ENCODE results near the gene HSPB7.
"Not testable (repeated sequence)": the region's sequence is repeated elsewhere in the genome, so short reads cannot be mapped to it uniquely, and the experiment has no call there.

The HSPB7 gene

GRCh38 chr1:16005597-16005996 lies 12.2 kb downstream of the HSPB7 start:
- no peak for DNase-seq

- not testable (repeated sequence) for DNase-seq
Observed at GRCh38 chr1:16001274-16001673, 16.6 kb downstream of the HSPB7 start.

GRCh38 chr1:15998929-15999328 lies 18.9 kb downstream of the HSPB7 start:
- DNase-seq, result no peak

- DNase-seq, result no peak
Observed at GRCh38 chr1:15997637-15998280, 20.1 kb downstream of the HSPB7 start.

- no peak for DNase-seq
Observed at GRCh38 chr1:15997076-15997585, 20.7 kb downstream of the HSPB7 start.

- DNase-seq, result peak; percentile 29 to 45
Observed at GRCh38 chr1:15994590-15995351, 23.1 kb downstream of the HSPB7 start.

GRCh38 chr1:15994081-15994480 lies 23.8 kb downstream of the HSPB7 start:
- no peak for DNase-seq

GRCh38 chr1:15993666-15994065 lies 24.2 kb downstream of the HSPB7 start:
- no peak for DNase-seq

- no peak for DNase-seq
Observed at GRCh38 chr1:15992582-15993500, 25.0 kb downstream of the HSPB7 start.

GRCh38 chr1:15992187-15992553 lies 25.7 kb downstream of the HSPB7 start:
- no peak for DNase-seq

GRCh38 chr1:15991427-15992186 lies 26.2 kb downstream of the HSPB7 start:
- no peak for DNase-seq

GRCh38 chr1:15989776-15990175 lies 28.1 kb downstream of the HSPB7 start:
- no peak for DNase-seq

- no peak for DNase-seq
Observed at GRCh38 chr1:15988856-15989736, 28.7 kb downstream of the HSPB7 start.

- DNase-seq, result no peak
Observed at GRCh38 chr1:15985611-15986297, 32.1 kb downstream of the HSPB7 start.

GRCh38 chr1:15983275-15983674 lies 34.6 kb downstream of the HSPB7 start:
- DNase-seq, result no peak

- DNase-seq, result no peak
Observed at GRCh38 chr1:15981679-15982078, 36.2 kb downstream of the HSPB7 start.

- DNase-seq, result not testable (repeated sequence)
Observed at GRCh38 chr1:15977947-15978346, 39.9 kb downstream of the HSPB7 start.

- DNase-seq, result peak; percentile 81 to 91
Observed at GRCh38 chr1:15975805-15976680, 41.8 kb downstream of the HSPB7 start, which contains the start of gene ZBTB17. TSS of gene ZBTB17 (minus strand) at chr1:15976101. CDS start at chr1:15948495, 27,606 bp downstream.

- peak in 1 of 2 donors; percentile 7 for DNase-seq
Observed at GRCh38 chr1:15975358-15975804, 42.5 kb downstream of the HSPB7 start.

Data from bone marrow (tissue), 2 donors.